Measurements from ENCODE around the gene EGLN2. TPM values are rescaled to one million over a fixed set of nuclear protein-coding genes. Genes with fewer than 3 reads are reported as not detected.

EGLN2 gene
- total RNA-seq, 1 donor from 2014 or later, result 147 TPM

DNA sequence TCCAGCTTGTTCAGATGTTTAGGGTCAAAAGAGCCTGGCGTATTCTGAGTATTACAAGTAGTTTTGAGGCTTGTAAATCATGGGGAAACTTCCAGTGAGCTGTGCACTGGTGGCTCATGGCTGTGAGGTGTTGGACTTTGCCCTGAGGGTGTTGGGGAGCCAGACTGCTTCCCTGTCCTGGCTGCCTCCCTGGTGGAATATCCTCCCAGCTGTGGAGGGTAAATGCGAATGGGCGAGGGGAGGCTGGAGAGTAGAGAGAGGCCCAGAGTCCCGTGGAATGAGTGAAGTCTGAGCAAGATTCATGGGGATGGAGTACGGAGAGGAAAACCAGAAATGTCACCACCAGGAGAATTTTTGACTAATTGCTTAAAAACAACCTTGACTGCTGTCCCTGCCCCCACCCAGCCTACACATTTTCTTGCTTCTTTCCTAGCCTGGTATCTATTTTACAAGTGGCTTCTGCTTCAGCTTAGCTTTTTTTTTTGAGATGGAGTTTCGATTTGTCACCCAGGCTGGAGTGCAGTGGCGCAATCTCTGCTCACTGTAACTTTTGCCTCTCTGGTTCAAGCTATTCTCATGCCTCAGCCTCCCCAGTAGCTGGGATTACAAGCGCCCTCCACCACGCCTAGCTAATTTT lies 44.3 kb upstream of the EGLN2 start:
- CTCF ChIA-PET, result interaction anchor here (0.7 kb wide), 1 partner anchor 64 kb away, joined by 3 read pairs; no protein-coding TSS in a partner anchor
- peak overlapping the region; percentile 76 for H3K4me3 Mint-ChIP-seq
- intact Hi-C loops (cut with micrococcal nuclease), result no loop called here
- peaks cover 64% of the 10 kb centered on the region for H3K36me3 Mint-ChIP-seq (ENCODE audit: low read depth)
- peak overlapping the region; percentile 82 for H3K27ac Mint-ChIP-seq
- DNase-seq (no peak), ATAC-seq (ENCODE audit: low read depth) (no peak)
- TF ChIP-seq, protein P1, sequence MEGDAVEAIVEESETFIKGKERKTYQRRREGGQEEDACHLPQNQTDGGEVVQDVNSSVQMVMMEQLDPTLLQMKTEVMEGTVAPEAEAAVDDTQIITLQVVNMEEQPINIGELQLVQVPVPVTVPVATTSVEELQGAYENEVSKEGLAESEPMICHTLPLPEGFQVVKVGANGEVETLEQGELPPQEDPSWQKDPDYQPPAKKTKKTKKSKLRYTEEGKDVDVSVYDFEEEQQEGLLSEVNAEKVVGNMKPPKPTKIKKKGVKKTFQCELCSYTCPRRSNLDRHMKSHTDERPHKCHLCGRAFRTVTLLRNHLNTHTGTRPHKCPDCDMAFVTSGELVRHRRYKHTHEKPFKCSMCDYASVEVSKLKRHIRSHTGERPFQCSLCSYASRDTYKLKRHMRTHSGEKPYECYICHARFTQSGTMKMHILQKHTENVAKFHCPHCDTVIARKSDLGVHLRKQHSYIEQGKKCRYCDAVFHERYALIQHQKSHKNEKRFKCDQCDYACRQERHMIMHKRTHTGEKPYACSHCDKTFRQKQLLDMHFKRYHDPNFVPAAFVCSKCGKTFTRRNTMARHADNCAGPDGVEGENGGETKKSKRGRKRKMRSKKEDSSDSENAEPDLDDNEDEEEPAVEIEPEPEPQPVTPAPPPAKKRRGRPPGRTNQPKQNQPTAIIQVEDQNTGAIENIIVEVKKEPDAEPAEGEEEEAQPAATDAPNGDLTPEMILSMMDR (IDR thresholded peaks at IDR 0.05), result no peak
- POLR2A ChIA-PET, result interaction anchor here (0.6 to 12.3 kb wide), 9 partner anchors 13 to 552 kb away, joined by 3 to 351 read pairs (median 3); partner anchors contain the start of genes COQ8B, EGLN2, ITPKC and MIA
- no peaks in the 10 kb centered on the region for H3K9me3 Mint-ChIP-seq
- no peaks in the 10 kb centered on the region for H3K27me3 Mint-ChIP-seq
- peaks cover 60% of the 10 kb centered on the region for H3K4me1 Mint-ChIP-seq

DNA sequence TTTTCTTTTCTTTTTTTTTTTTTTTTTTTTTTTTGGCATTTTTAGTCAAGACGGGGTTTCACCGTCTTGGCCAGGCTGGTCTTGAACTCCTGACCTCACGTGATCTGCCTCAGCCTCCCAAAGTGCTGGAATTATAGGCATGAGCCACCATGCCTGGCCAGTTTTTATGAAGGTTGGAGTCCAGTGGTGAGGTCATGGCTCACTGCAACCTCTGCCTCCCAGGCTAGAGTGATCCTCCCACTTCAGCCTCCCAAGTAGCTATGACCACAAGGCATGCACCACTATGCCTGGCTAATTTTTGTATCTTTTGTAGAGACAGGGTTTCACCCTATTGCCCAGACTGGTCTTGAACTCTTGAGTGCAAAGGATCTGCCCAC lies 43.8 kb upstream of the EGLN2 start:
- ChIA-PET CTCF (interaction anchor here (0.7 kb wide), 1 partner anchor 64 kb away, joined by 3 read pairs; no protein-coding TSS in a partner anchor), POLR2A (interaction anchor here (0.6 to 12.3 kb wide), 9 partner anchors 13 to 551 kb away, joined by 3 to 351 read pairs (median 3); partner anchors contain the start of genes EGLN2, MIA and RAB4B)
- Mint-ChIP-seq H3K4me3 (peak overlapping the region; percentile 24), H3K9me3 (no peaks in the 10 kb centered on the region), H3K27me3 (no peaks in the 10 kb centered on the region), H3K4me1 (peaks cover 55% of the 10 kb centered on the region), H3K27ac (peak overlapping the region; percentile 59), H3K36me3 (ENCODE audit: low read depth) (peaks cover 68% of the 10 kb centered on the region)
- intact Hi-C loops (cut with micrococcal nuclease), result no loop called here
- no peak for DNase-seq
- ATAC-seq (ENCODE audit: low read depth), result no peak
- TF ChIP-seq, protein P1 (IDR thresholded peaks at IDR 0.05), result no peak

DNA sequence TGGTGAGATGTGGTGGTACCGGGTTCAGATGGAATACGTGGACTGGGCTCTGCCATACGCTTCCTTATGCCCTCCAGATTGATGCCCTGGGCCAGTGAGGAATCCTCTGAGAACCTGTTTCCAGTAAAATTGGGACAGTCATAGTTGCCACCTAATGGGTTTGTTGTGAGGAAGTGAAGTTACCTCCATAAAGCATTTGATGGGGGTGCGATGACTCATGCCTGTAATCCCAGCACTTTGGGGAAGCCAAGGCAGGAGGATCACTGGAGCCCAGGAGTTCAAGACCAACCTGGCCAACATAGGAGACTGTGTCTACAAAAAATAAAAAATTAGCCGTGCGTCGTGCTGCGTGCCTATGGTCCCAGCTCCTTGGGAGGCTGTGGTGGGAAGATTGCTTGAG lies 43.2 kb upstream of the EGLN2 start:
- ChIA-PET POLR2A (interaction anchor here (0.6 to 12.3 kb wide), 6 partner anchors 15 to 1266 kb away, joined by 3 to 351 read pairs (median 3); partner anchors contain the start of genes MIA and RAB4B), CTCF (no interaction called here)
- Mint-ChIP-seq H3K27me3 (no peaks in the 10 kb centered on the region), H3K4me1 (peaks cover 53% of the 10 kb centered on the region), H3K4me3 (peak overlapping the region; percentile 24), H3K27ac (peak overlapping the region; percentile 59), H3K36me3 (ENCODE audit: low read depth) (peaks cover 73% of the 10 kb centered on the region), H3K9me3 (no peaks in the 10 kb centered on the region)
- intact Hi-C loops (cut with micrococcal nuclease), result no loop called here
- TF ChIP-seq, protein P1 (IDR thresholded peaks at IDR 0.05), result no peak
- no peak for ATAC-seq (ENCODE audit: low read depth)
- no peak for DNase-seq

DNA sequence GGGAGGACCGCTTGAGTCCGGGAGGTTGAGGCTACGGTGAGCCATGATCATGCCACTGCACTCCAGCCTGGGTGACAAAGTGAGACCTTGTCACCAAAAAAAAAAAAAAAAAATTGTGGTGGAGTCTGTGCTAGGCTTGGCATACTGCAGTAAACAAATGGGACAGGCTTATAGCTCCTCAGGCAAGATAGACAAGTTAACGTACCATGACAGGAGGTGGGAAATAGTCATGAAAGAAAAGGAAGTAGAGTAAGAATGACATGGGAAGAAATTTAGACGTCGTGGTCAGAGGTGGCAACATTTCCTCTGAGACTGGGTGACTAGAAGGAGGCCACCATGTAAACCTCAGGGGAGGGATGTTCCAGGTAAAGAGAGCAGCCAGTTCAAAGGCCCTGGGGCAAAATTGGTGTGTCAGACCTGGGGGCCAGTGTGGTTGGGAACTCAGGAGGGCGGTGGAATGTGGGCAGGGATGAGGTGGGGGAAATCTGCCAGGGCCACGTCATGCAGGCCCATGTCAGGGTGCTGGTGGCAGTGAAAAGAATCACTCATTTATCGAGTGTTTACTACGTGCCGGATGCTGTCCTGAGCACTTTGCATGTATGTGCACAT lies 42.4 kb upstream of the EGLN2 start:
- peak overlapping the region; percentile 41 for H3K4me3 Mint-ChIP-seq
- peak overlapping the region; percentile 30 for H3K27ac Mint-ChIP-seq
- no peaks in the 10 kb centered on the region for H3K27me3 Mint-ChIP-seq
- DNase-seq (no peak), ATAC-seq (ENCODE audit: low read depth) (no peak)
- H3K9me3 Mint-ChIP-seq, result no peaks in the 10 kb centered on the region
- H3K36me3 Mint-ChIP-seq (ENCODE audit: low read depth), result peaks cover 72% of the 10 kb centered on the region
- TF ChIP-seq, protein P1 (IDR thresholded peaks at IDR 0.05), result no peak
- POLR2A ChIA-PET, result interaction anchor here (0.7 to 12.3 kb wide), 5 partner anchors 10 to 63 kb away, joined by 3 to 351 read pairs (median 3); partner anchors contain the start of genes MIA and RAB4B
- intact Hi-C loops (cut with micrococcal nuclease), result no loop called here
- H3K4me1 Mint-ChIP-seq, result peaks cover 51% of the 10 kb centered on the region
- CTCF ChIA-PET, result interaction anchor here (0.6 kb wide), 1 partner anchor 22 kb away, joined by 3 read pairs; no protein-coding TSS in a partner anchor

DNA sequence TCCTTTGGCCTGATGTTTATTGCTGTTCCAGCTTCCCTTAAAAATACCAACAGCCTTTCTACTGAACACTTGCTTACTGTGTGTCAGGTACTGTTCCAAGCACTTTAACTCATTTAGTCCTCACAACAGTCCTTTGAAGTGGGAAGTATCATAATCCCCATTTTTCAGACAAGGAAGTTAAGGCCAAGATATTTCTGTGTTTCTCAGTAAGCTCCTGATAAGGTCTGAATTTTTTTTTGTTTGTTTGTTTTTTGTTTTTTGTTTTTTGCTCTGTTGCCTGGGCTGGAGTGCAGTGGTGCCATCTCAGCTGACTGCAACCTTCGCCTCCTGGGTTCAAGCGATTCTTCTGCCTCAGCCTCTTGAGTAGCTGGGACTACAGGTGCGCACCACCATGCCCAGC lies 40.5 kb upstream of the EGLN2 start:
- H3K36me3 Mint-ChIP-seq (ENCODE audit: low read depth), result peaks cover 80% of the 10 kb centered on the region
- TF ChIP-seq, protein P1 (IDR thresholded peaks at IDR 0.05), result no peak
- H3K9me3 Mint-ChIP-seq, result no peaks in the 10 kb centered on the region
- POLR2A ChIA-PET, result interaction anchor here (1.1 to 12.3 kb wide), 4 partner anchors 12 to 41 kb away, joined by 3 to 351 read pairs (median 4); partner anchors contain the start of genes COQ8B, ITPKC, MIA and RAB4B
- ATAC-seq (ENCODE audit: low read depth), result no peak
- H3K27ac Mint-ChIP-seq, result no peak overlapping the region
- no peak overlapping the region for H3K4me3 Mint-ChIP-seq
- H3K4me1 Mint-ChIP-seq, result peaks cover 37% of the 10 kb centered on the region
- no peaks in the 10 kb centered on the region for H3K27me3 Mint-ChIP-seq
- DNase-seq, result no peak
- CTCF ChIA-PET, result no interaction called here
- intact Hi-C loops (cut with micrococcal nuclease), result no loop called here
